ENCODE results near the gene PDK4.
"Not testable (repeated sequence)": the region's sequence is repeated elsewhere in the genome, so short reads cannot be mapped to it uniquely, and the experiment has no call there.

The PDK4 gene

DNA sequence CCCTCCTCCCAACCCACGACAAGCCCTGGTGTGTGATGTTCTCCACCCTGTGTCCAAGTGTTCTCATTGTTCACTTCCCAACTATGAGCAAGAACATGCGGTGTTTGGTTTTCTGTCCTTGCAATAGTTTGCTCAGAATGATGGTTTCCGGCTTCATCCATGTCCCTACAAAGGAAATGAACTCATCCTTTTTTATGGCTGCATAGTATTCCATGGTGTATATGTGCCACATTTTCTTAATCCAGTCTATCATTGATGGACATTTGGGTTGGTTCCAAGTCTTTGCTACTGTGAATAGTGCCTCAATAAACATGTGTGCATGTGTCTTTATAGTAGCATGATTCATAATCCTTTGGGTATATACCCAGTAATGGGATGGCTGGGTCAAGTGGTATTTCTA lies 8.5 kb upstream of the PDK4 start:
- DNase-seq (ENCODE audit: low read depth), result not testable (repeated sequence)

DNA sequence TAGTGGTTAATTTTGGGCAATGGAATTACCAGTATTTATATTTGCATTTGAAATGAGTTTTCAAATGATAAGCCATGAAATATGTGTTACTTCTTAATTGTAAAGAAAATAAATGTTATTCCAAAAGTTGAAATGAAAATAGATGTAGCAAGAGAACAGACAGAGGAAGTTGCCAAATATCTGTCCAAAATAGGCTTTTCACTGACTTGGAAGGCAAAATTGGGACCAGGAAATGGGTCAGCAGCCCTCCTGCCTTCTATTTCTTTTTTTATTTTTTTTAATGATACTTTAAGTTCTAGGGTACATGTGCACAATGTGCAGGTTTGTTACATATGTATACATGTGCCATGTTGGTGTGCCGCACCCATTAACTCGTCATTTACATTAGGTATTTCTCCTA lies 8.1 kb upstream of the PDK4 start:
- DNase-seq (ENCODE audit: low read depth), result not testable (repeated sequence)

DNA sequence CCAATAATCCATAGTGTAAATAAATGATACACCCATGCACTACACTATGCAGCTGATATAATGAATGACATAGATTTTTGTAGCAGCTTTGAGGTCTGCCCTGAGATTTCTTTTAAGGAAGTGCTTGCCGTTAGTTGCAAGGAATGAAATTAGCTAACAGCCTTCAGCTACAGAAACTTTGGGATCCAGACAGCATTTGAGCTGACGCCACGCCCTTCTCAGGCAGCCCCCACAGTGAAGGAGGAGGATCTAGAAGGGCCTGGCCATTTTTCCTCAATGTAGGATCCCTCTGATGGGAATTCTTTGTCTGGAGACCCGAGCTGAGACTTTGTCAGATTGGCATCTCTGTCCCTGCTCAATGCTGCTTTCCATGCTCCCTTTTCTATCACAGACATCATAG lies 6.1 kb upstream of the PDK4 start:
- DNase-seq (ENCODE audit: low read depth), result no peak

DNA sequence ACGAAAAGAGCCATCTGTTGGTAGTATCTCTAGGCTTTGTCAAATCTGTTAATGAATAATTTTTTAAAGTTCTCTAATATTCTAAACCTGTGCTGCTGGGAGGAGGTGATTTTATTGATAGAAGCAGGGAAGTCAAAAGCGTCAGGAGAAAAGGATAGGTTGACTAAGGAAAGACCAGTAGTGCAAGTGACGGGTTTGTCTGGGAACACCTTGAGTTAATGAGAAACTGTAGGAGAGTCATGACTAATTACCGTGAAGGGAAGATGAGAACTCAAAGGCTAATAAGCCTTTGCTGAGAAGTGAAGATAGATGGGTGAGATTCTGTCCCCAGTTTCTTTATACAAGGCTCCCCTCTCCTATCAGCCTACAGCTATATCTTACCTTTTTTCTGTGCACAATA lies 5.0 kb upstream of the PDK4 start:
- DNase-seq (ENCODE audit: low read depth), result no peak

DNA sequence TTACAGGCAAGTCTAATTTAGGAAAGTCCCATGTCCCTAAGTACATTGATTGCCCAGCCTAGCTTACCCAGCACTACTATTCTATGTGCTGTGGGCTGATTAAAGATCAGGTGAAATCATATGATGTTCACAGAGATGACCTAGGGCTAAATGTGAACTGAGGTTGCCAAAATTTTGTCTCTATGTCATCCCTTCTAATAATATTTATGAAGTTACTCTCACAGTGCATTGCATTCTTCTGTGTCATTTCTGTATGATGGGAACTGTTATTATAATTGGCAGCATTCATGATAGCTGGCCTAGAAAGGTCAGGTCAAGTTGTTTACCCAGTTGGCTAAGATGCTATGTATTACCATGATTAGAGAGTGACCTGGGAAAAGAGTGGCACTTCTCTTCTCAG lies 2.8 kb upstream of the PDK4 start:
- no peak for DNase-seq (ENCODE audit: low read depth)

DNA sequence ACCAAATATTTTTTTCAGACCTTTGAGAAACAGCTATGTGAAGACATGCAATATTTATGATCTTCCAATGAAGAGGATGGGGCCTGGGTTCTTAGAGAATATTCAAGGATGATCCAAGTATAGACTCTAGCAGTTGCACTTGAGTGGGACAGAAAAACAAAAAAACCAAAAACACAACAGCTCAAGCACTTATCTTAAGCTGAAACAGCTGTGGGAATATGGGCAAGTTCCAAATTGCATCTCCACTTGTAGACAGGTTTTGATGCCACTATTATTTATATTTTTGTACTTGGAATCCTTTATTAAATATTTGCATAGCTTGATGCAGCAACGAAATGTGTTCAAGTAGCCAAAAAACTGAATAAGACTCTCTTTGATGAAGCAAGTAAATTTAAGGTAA lies 2.2 kb upstream of the PDK4 start:
- no peak for DNase-seq (ENCODE audit: low read depth)

DNA sequence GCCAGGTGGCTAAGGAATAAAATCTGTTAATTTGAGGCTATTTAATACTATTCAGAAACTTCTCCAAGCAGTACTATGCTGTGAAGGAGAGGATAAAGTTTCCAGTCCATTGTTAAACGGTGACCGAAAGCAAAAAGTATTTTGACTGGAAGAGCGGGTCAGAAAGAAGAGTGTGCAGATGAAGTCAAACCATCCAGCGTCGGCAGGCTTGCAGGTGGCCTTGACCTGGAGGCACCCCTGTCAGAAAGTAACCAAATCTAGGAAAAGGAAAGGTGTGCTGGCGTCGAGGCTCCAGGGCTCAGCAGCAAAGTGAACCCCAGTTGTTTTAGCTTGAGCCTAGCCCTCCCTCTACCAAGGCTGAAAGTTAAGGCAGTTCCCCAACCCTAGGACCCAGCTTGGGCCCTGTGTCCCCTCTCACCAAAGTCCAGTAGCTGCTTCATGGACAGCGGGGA lies 544 bp downstream of the PDK4 start:
- no peak for DNase-seq (ENCODE audit: low read depth)

DNA sequence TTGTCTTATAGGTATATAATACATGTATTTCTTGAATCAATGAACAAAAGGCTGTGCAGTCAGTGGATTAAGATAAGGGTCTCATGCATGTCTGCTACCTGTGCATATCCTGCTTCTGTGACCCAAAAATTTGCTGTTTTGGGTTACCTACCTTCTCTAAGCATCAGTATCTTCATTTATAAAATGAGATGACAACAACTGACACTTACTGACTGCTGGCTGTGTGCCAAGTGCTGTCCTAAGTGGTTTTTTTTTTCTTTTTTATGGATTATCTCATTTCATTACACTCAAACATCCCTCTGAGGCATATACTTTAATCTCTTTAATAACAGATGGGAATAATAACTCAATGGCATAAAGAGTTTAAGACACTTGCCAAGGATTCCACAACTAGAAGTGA lies 2.1 kb downstream of the PDK4 start:
- no peak for DNase-seq (ENCODE audit: low read depth)

DNA sequence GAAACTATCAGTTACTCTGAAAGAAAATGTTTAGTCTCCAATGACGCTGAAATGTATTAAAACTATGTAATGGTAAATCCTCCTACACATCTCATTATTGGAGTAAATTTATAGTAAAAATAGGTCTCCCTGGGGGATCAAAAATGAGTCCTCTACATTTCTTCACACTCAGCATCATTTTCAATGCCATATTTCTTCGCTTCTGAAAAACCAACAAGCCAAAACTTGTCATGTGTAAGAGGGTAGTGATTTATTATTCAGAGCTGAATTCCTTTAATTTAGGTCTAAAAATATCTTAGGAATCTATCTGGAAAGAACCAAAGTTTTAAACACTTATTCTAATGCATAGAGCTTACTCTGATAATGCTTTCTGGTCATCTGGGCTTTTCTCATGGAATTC lies 3.0 kb downstream of the PDK4 start:
- DNase-seq (ENCODE audit: low read depth), result no peak

DNA sequence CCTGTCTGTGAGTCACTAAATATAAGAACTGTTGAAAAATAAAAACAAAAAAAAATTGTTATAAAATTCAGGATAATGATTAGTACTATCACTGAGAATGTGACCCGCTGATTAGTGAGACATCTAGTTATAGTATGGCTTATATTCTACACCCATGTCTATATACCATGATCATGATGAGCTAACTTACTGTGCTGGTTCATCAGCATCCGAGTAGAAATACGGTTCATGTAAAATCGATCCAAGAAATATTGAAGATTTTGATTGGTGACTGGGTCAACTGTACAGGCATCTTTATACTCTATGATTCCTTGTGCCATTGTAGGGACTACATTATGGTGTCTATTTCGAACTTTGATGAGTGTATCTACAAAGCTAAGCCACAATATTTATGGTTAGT lies 3.7 kb downstream of the PDK4 start:
- DNase-seq (ENCODE audit: low read depth), result no peak

DNA sequence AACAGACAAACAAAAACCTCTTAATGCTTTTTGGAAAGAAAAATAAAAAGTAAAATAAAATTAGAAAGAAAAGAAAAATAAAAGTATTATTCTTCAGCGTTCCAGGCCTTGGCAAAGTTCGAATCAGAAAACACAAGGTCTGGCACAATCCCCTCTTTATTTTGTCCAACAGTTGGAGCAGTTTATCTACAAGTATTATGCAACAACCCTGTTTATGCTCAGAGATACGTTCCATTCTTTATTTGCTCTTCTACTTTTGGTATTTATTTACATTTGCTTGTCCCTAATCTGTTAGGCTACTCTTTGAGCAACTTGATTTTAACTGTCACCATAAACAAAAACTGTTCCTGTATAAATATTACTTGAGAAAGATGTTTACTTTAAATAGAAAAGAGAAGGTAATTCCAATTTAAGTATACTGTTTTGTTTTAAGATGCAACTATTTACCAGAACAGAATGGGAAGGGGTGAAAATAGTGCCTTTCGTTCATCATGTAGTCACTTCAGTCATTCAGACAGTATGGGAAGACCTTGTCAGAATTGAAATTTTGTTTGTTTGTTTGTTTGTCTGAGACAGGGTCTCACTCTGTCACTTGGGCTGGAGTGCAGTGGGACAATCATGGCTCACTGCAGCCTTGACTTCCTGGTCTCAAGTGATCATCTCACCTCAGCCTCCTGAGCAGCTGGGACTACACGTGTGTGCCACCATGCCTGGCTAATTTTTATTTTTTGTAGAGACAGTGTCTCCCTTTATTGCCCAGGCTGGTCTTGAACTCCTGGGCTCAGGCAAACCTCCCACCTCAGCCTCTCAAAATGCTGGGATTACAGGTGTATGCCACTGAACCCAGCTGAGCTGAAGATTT lies 5.7 kb downstream of the PDK4 start:
- DNase-seq (ENCODE audit: low read depth), result no peak

DNA sequence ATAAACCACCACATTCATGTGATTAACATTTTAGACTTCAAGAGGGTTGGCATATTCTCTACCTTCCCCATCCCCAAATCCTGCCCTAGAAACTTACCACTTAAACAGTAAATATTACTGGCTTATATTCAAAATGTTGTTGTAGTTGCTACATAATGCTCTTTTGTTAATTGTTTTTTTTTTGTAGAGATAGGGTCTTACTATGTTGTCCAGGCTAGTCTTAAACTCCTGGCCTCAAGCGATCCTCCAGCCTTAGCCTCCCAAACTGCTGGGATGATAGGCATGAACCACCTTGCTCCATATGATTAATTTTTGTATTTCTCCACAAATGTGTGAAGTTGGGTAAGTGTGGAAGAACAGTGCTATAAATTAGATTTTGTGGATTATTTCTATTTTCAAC lies 6.5 kb downstream of the PDK4 start:
- no peak for DNase-seq (ENCODE audit: low read depth)

DNA sequence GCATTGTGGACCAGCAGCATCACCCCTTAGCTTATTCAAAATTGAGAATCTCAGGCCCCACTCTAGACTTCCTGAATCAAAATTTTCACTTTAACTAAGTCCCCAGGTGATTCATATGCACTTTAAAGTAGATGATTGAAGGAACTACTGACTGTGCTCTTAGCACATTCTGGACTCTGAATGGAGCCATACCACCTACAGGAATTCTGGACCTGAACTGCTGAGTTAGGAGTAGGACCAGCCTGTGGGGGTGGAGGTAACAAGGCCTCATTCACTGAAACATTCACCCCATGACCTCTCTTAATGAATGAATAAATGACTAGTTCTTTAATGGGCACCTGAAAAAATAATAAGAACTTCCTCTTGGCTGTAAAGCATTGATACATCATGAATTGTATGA lies 7.3 kb downstream of the PDK4 start:
- DNase-seq (ENCODE audit: low read depth), result no peak

DNA sequence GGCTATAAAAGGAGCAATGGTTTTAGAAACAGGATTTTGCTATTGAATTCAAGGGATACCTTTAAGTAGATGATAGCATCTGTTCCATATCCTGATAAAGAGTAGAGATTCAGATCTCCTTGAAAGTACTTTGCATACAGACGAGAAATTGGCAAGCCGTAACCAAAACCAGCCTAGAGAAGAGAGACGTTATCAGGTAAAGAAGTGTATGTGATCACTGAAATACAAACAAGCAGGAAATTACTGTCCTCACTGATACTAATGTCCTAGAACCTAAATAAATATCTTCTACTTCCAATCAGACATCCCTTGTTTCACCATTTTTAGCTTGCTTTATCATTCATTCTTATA lies 9.4 kb downstream of the PDK4 start:
- DNase-seq (ENCODE audit: low read depth), result no peak

DNA sequence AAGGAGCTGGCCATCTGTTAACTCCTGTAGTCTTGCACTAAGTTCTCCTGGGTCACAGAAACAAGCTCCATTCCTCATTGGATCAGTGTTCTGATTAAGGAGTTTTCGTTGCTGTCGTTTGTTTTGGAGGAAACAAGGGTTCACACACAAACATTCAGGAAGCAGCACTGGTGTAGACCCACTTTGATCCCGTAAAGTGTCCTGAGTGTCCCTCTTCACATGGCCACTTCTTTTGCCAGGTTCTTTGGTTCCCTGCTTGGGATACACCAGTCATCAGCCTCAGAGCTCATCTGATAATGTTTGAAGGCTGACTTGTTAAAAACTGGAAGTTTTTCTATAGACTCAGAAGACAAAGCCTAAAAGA lies 10.9 kb downstream of the PDK4 start:
- DNase-seq (ENCODE audit: low read depth), result no peak

DNA sequence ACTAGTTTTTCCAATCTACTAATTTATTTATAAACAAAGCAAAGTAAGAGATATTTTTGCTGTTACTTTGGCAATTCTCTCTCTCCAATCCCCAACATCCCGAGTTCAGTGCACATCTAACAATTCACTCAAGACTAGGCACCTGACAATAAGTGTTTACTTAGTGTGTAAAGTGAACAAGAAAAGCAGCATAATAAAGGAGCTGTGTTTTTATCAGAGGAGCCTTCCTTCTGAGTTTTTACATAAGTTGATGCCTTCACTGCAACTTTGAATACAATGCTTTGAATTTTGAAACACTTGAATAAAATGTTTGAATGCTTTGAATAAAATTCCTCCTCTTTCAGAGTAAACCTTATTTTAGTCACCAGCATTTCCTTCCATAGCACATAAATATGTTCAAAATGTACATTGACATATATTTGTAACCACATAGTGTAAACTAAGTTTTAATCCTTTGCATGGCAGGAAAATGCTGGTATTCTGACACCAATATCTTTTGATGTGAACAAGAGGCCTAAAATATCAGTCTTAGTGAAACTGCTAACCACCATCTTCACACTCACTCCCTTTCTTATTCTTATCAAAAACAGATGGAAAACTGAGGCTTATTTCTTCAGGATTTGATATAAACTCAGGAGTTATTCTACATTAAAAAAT lies 11.4 kb downstream of the PDK4 start:
- no peak for DNase-seq (ENCODE audit: low read depth)

DNA sequence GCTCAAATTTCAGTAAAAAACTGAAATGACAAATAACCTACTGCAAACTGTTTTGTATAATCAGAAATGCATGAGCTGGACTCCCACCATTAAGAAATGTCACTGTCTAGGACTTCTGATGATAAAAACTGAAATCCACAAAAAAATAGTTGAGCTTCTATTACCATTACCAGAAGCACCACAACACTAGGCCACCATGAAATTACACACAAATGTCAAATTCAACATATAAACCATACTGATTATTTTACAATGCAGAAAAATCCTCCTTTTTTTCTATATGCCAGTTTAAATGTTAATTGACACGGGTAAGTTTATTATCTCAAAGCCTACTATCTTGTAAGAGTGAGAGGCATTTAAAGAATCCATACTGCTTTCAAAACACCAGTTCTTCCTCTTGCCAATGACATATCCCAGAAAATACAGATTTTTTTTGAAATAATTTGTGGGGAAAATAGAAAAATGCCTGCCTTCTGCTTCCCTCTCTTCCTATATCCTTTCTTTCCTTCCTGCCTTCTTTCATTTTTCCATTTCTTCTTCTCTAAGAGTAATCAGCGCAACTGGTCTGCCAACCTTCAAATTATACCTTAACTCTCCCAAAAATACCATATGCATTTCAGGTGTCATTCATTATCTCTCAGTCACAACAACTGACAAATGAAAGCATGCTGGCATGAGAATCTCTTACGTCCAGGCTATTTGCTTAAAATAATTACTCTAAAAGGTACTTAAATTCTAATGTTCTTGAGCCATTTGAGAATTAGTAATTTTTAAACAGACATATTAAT lies 12.3 kb downstream of the PDK4 start:
- DNase-seq (ENCODE audit: low read depth), result no peak

DNA sequence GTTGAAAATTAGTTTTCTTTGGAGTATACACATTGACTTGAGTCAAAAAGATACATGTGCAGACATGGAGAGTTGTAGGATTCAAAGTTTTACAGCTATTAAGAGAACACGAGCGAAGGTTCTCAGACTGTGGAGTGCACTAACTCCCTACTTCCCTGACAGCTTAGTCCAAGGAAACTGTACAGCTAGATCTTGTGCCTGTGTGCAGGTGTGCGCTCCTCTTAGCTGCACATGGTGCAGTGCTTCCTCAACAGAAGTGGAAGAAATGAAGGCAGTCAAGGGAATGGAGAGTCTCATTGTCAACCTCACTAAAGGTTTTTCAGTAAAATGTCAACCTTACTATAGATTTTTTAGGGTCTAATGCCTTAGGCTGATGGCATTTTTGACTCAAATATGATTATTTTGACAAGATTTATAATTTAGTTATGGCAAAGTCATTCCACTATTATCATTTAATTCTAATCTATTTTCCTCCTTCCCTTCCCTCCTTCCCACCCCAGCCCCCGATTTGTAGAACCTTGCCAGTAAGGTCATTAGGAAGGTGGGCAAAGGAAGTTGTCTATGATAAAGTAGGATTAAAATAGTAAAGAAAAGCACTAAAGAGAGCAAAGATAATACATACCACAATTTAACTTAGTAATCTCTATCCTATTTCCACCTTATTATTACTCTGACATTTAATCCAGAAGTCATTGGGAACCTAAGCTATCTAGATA lies 13.6 kb downstream of the PDK4 start:
- no peak for DNase-seq (ENCODE audit: low read depth)

DNA sequence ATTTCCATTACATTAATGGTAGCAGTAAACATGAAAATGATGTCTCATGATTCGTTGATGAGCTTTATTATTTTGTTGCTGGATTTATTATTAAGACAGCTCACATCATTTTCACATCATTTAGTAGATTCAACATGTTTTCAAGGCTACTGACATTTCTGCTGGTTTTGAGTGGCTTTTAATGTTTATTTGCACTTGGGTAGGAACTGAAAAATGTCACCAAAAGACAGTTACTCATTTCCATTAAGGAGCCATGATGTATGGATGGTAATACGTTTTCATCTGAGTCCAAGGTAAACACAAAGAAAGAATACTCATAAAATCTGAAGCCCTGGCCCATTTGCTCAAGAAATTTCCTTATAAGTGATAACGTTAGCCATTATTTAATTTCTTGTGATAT lies 14.8 kb downstream of the PDK4 start:
- no peak for DNase-seq (ENCODE audit: low read depth)

DNA sequence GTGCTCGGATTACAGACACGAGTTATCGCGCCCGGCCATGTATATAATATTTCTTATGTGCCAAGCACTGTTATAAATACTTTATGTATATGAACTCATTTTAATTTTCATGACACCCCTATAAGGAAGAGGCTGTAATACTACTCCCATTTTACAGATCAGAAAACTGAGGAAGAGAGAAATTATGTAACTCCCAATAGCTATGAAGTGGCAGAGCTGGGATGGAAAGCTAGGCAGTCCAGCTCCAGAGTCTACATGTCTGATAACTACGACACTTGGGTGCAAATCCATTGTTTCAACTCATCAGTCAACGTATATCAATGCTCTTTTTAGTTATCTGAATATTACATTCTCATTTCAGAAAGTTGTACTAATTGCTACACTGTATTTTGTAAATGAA lies 17.0 kb downstream of the PDK4 start:
- DNase-seq (ENCODE audit: low read depth), result no peak

DNA sequence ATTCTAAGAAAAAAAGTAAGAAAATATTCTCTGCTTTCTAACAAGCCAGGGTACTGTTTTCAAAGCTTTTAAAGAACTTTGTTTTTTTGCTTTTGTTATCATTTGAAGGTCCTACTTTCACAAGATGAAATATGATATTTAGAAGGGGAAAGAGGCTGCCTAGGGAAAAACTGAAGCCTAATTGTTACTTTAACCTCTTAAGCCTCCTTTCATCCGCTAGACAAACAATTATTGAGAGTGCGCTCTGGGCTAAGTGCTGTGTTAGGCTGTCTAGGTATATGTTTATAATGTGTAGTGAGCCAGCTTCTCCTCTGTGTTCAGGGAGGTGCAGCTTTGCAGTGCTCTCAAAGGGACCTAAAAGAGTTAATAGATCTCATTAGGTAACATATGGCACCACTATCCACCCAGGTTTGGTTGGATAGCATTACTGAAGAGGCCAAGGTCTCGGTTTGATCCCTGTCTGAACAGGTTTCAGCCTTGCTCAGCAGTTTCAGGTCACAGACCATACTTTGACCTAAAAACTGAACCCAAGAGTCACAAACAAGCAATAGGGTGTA lies 17.9 kb downstream of the PDK4 start:
- DNase-seq (ENCODE audit: low read depth), result peak; percentile 10

DNA sequence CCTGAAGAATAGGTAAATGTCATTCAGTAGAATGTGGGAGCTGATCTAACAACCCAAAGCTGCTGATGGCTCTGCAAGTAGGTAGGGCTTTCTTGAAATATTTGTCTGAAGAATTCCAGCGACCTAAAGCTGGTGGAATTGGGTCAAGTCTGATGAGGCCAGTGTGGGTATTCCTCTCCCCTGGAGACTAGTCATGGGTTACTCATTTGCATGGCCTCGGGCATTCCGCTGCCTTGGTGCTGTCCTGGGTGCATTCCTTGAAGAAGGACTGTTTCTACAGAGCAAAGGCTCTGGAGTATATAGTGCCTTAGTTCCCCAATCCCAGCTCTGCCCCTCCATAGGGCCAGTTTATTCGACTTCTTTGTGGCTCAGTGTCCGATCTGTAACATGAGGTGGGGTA lies 19.2 kb downstream of the PDK4 start:
- DNase-seq (ENCODE audit: low read depth), result peak; percentile 13
